GM23248 (cell line): ENCODE data around the gene VKORC1.

ENCODE experiments used
- EZH2 ChIP-seq: fragments of 200-600 bp; sonication (generic); IDR thresholded peaks from 2 replicates; pipeline ENCODE4 v1.6.1; 2018; ENCODE audit warnings: antibody characterized with exemption, mild to moderate bottlenecking; ENCODE audit not compliant: insufficient read depth, poor library complexity, severe bottlenecking
- EZH2phosphoT487 ChIP-seq: fragments of 200-600 bp; sonication (generic); IDR thresholded peaks from 2 replicates; pipeline ENCODE4 v1.6.1; 2018; ENCODE audit warnings: antibody characterized with exemption, moderate library complexity, mild to moderate bottlenecking, low read depth; ENCODE audit not compliant: insufficient read depth

- no peak for TF ChIP-seq EZH2
- no peak for TF ChIP-seq EZH2phosphoT487
Observed at GRCh38 chr16:31063843-31064611, 30.6 kb downstream of the VKORC1 start.
